Motor neuron (in vitro differentiated cells): ENCODE measurements around the gene SLC22A1. TPM values are rescaled to one million over a fixed set of nuclear protein-coding genes. Genes with fewer than 3 reads are reported as not detected.

Source experiments
- ATAC-seq, 8 experiments: fragments of 200-7000 bp; cut with Tn5 transposase; replicated peaks in 6 of 8; 2 replicates each; pipeline ENCODE4 v1.8.0; 2021; ENCODE audit warnings: mild to moderate bottlenecking in 8 of 8, moderate library complexity in 8 of 8
- H3K27ac ChIP-seq, 2 donors: fragments of 250-450 bp; sonication (Bioruptor Pico); 2 replicates each; pipeline ENCODE4 v1.9.0; 2021; ENCODE audit warnings: antibody characterized with exemption in 2 of 2, mild to moderate bottlenecking in 2 of 2, moderate library complexity in 1 of 2
- H3K4me1 ChIP-seq, 2 donors: fragments of 250-450 bp; sonication (Bioruptor Pico); replicated peaks in 1 of 2; 2 replicates each; pipeline ENCODE4 v1.6.1; 2021; ENCODE audit warnings: antibody characterized with exemption in 2 of 2, mild to moderate bottlenecking in 2 of 2, moderate library complexity in 1 of 2
- H3K4me3 ChIP-seq, 5 donors: fragments of 250-450 bp; sonication (Bioruptor Pico); 2 replicates each; pipeline ENCODE4 v1.9.0; 2021; ENCODE audit warnings: antibody characterized with exemption in 5 of 5, mild to moderate bottlenecking in 5 of 5, moderate library complexity in 4 of 5
- WGBS, 10 experiments: fragments of 450-650 bp; shearing (Covaris generic); methylation state at CpG; one replicate each; pipeline ENCODE4 v1.0.0; 2022; 5-methylcytosine and 5-hydroxymethylcytosine counted together
- in situ Hi-C, 9 experiments: fragments of 400-800 bp; cut with MboI; loops; one replicate each; pipeline ENCODE4 v1.15.0; 2021; ENCODE audit warnings: low sequenced_read_pairs in 9 of 9, low pct_unique_long_range_greater_than_20kb in 2 of 9; ENCODE audit not compliant: unreplicated experiment in 9 of 9
- total RNA-seq, 8 experiments: library from RNA; unstranded; fragments of 300-600 nt; gene quantifications; 2 replicates each; pipeline versions ENCODE4 v1.2.3 to v1.2.4, GENCODE V29; 2022

The SLC22A1 gene
- total RNA-seq, 8 experiments from 2014 or later = 0.11 to 5.1 (median 1.1) TPM; not detected in 1

- WGBS, 10 experiments = 3 to 90% (median 47%) methylated on average over 2 to 6 of the region's 9 CpGs; no CpG with 5 or more reads in 2 of the 10 experiments
- in situ Hi-C loops = no loop called here
- H3K27ac ChIP-seq = no peak overlapping the region
- peak in 3 of 8 experiments; percentile 76 to 83 (median 80) for ATAC-seq
- peaks cover 10 to 12% of the 10 kb centered on the region in 2 donors for H3K4me1 ChIP-seq
- no peak overlapping the region for H3K4me3 ChIP-seq
These were observed 52.4 kb downstream of the SLC22A1 start for GRCh38 chr6:160173806-160174527.

- ATAC-seq = no peak
- no peak overlapping the region for H3K27ac ChIP-seq
- peaks cover 9 to 10% of the 10 kb centered on the region in 2 donors for H3K4me1 ChIP-seq
- in situ Hi-C loops = no loop called here
- 0 to 71% (median 29%) methylated on average over 1 to 2 of the region's 2 CpGs; no CpG with 5 or more reads in 4 of the 10 experiments for WGBS, 10 experiments
- H3K4me3 ChIP-seq = no peak overlapping the region
These were observed 53.1 kb downstream of the SLC22A1 start for GRCh38 chr6:160174681-160175080.

GRCh38 chr6:160177220-160177619 is 55.6 kb downstream of the SLC22A1 start:
- peak in 1 of 8 experiments; percentile 17 for ATAC-seq
- WGBS, 10 experiments = 0 to 100% (median 75%) methylated on average over 1 to 2 of the region's 2 CpGs; no CpG with 5 or more reads in 2 of the 10 experiments
- H3K27ac ChIP-seq = no peak overlapping the region
- in situ Hi-C loops = no loop called here
- H3K4me3 ChIP-seq = no peak overlapping the region
- peaks cover 2 to 4% of the 10 kb centered on the region in 2 donors for H3K4me1 ChIP-seq

- ATAC-seq = peak in 1 of 8 experiments; percentile 7
- in situ Hi-C loops = no loop called here
- no peak overlapping the region for H3K4me3 ChIP-seq
- 21 to 93% (median 82%) methylated on average over 1 to 5 of the region's 5 CpGs; no CpG with 5 or more reads in 1 of the 10 experiments for WGBS, 10 experiments
- H3K27ac ChIP-seq = no peak overlapping the region
- H3K4me1 ChIP-seq = peaks cover 2 to 4% of the 10 kb centered on the region in 2 donors
These were observed 56.7 kb downstream of the SLC22A1 start for GRCh38 chr6:160178271-160178670.

GRCh38 chr6:160180706-160181105 is 59.1 kb downstream of the SLC22A1 start:
- in situ Hi-C loops = no loop called here

GRCh38 chr6:160188773-160189172 is 67.2 kb downstream of the SLC22A1 start:
- Histone ChIP-seq H3K27ac (no peak overlapping the region), H3K4me3 (no peak overlapping the region), H3K4me1 (no peaks in the 10 kb centered on the region)
- 40 to 78% (median 51%) methylated on average over 1 of the region's 1 CpG; no CpG with 5 or more reads in 6 of the 10 experiments for WGBS, 10 experiments
- in situ Hi-C loops = no loop called here
- no peak for ATAC-seq

More at GRCh38 chr6:160180706-160181105, 59.1 kb downstream of the SLC22A1 start:
- Histone ChIP-seq H3K27ac (no peak overlapping the region), H3K4me1 (peaks cover 0 to 2% of the 10 kb centered on the region in 2 donors), H3K4me3 (no peak overlapping the region)
- 14 to 100% (median 50%) methylated on average over 1 of the region's 1 CpG; no CpG with 5 or more reads in 3 of the 10 experiments for WGBS, 10 experiments
- ATAC-seq = no peak

GRCh38 chr6:160190081-160190480 is 68.5 kb downstream of the SLC22A1 start:
- in situ Hi-C loops = no loop called here
- H3K4me1 ChIP-seq = no peaks in the 10 kb centered on the region
- ATAC-seq = no peak
- WGBS, 10 experiments = 25 to 100% (median 73%) methylated on average over 1 of the region's 1 CpG
- no peak overlapping the region for H3K27ac ChIP-seq
- no peak overlapping the region for H3K4me3 ChIP-seq

GRCh38 chr6:160190973-160191372 is 69.4 kb downstream of the SLC22A1 start:
- H3K4me3 ChIP-seq = no peak overlapping the region
- no peaks in the 10 kb centered on the region for H3K4me1 ChIP-seq
- in situ Hi-C loops = no loop called here
- peak in 3 of 8 experiments; percentile 26 to 55 (median 52) for ATAC-seq
- no peak overlapping the region for H3K27ac ChIP-seq

- H3K27ac ChIP-seq = no peak overlapping the region
- in situ Hi-C loops = no loop called here
- WGBS, 10 experiments = 31 to 100% (median 93%) methylated on average over 1 of the region's 1 CpG
- no peak overlapping the region for H3K4me3 ChIP-seq
- ATAC-seq = no peak
- no peaks in the 10 kb centered on the region for H3K4me1 ChIP-seq
These were observed 71.2 kb downstream of the SLC22A1 start for GRCh38 chr6:160192840-160193239.

- WGBS, 10 experiments = 0 to 90% (median 51%) methylated on average over 1 of the region's 1 CpG; no CpG with 5 or more reads in 2 of the 10 experiments
- Histone ChIP-seq H3K4me1 (no peaks in the 10 kb centered on the region), H3K27ac (no peak overlapping the region), H3K4me3 (no peak overlapping the region)
- no peak for ATAC-seq
- in situ Hi-C loops = no loop called here
These were observed 73.2 kb downstream of the SLC22A1 start for GRCh38 chr6:160194808-160195207.

- H3K27ac ChIP-seq = no peak overlapping the region
- H3K4me3 ChIP-seq = no peak overlapping the region
- H3K4me1 ChIP-seq = no peaks in the 10 kb centered on the region
- no peak for ATAC-seq
- in situ Hi-C loops = no loop called here
These were observed 76.0 kb downstream of the SLC22A1 start for GRCh38 chr6:160197662-160198061.

GRCh38 chr6:160198606-160199211 is 77.1 kb downstream of the SLC22A1 start:
- WGBS, 10 experiments = 0 to 50% (median 13%) methylated on average over 1 to 3 of the region's 3 CpGs
- in situ Hi-C loops = no loop called here
- Histone ChIP-seq H3K4me1 (no peaks in the 10 kb centered on the region), H3K27ac (no peak overlapping the region), H3K4me3 (no peak overlapping the region)
- ATAC-seq = peak in 3 of 8 experiments; percentile 45 to 74 (median 57)

- H3K27ac ChIP-seq = no peak overlapping the region
- H3K4me1 ChIP-seq = no peaks in the 10 kb centered on the region
- in situ Hi-C loops = loop anchor here in 1 of 9 experiments (25.0 kb wide), 1 partner anchor 236 kb away; no protein-coding TSS in a partner anchor
- 80 to 100% (median 96%) methylated on average over 1 to 2 of the region's 2 CpGs; no CpG with 5 or more reads in 6 of the 10 experiments for WGBS, 10 experiments
- H3K4me3 ChIP-seq = no peak overlapping the region
- peak in 3 of 8 experiments; percentile 11 to 69 (median 33) for ATAC-seq
These were observed 79.4 kb downstream of the SLC22A1 start for GRCh38 chr6:160201061-160201460.
